Stimulated activated CD8-positive, alpha-beta memory T cell treated with anti-CD3 and anti-CD28 coated beads, Interleukin-15, amount 100 ng/mL, for 48 hours (primary cell): ENCODE data around the gene UBE2D3.
"Not testable (repeated sequence)": the region's sequence is repeated elsewhere in the genome, so short reads cannot be mapped to it uniquely, and the experiment has no call there.

Source experiments
- DNase-seq, 2 donors: peaks; one replicate each; pipeline ENCODE4 v3.0.0-alpha.2; 2020; ENCODE audit warnings: low read depth in 2 of 2

Gene UBE2D3

GRCh38 chr4:102826890-102827673 is at the start of gene UBE2D3:
UBE2D3 (minus strand) TSS chr4:102827551; CDS start chr4:102826508, 1,043 bp downstream.
- peak; percentile 87 to 94 for DNase-seq

GRCh38 chr4:102871772-102872171 is 44.4 kb upstream of the UBE2D3 start:
- no peak for DNase-seq

GRCh38 chr4:102869569-102870197 is 42.3 kb upstream of the UBE2D3 start:
- peak in 1 of 2 donors; percentile 31 for DNase-seq

- peak; percentile 89 to 91 for DNase-seq
Measured at GRCh38 chr4:102868781-102869568, 41.6 kb upstream of the UBE2D3 start, which contains the start of gene CISD2. CISD2 (plus strand) TSS chr4:102868992; CDS start chr4:102869085, 93 bp downstream.

- no peak for DNase-seq
Measured at GRCh38 chr4:102868153-102868780, 40.9 kb upstream of the UBE2D3 start.

GRCh38 chr4:102867278-102868152 is 40.2 kb upstream of the UBE2D3 start:
- DNase-seq, result no peak

- DNase-seq, result not testable (repeated sequence)
Measured at GRCh38 chr4:102865327-102865726, 38.0 kb upstream of the UBE2D3 start.

GRCh38 chr4:102862747-102863146 is 35.4 kb upstream of the UBE2D3 start:
- DNase-seq, result no peak

GRCh38 chr4:102862016-102862415 is 34.7 kb upstream of the UBE2D3 start:
- no peak for DNase-seq

- DNase-seq, result no peak
Measured at GRCh38 chr4:102860611-102861324, 33.4 kb upstream of the UBE2D3 start.

GRCh38 chr4:102858828-102859464 is 31.6 kb upstream of the UBE2D3 start:
- no peak for DNase-seq

- no peak for DNase-seq
Measured at GRCh38 chr4:102850370-102850769, 23.0 kb upstream of the UBE2D3 start.

- no peak for DNase-seq
Measured at GRCh38 chr4:102849579-102850104, 22.3 kb upstream of the UBE2D3 start.

GRCh38 chr4:102847687-102848086 is 20.3 kb upstream of the UBE2D3 start:
- no peak for DNase-seq

- DNase-seq, result no peak
Measured at GRCh38 chr4:102843938-102844337, 16.6 kb upstream of the UBE2D3 start.

GRCh38 chr4:102843273-102843672 is 15.9 kb upstream of the UBE2D3 start:
- DNase-seq, result no peak

GRCh38 chr4:102842367-102842766 is 15.0 kb upstream of the UBE2D3 start:
- DNase-seq, result no peak

GRCh38 chr4:102836596-102836995 is 9.2 kb upstream of the UBE2D3 start:
- no peak for DNase-seq

- no peak for DNase-seq
Measured at GRCh38 chr4:102832667-102833066, 5.3 kb upstream of the UBE2D3 start.
